BE2C (cell line): ENCODE measurements around the gene IVL.
A peak's percentile ranks its signal among the peaks of the same experiment; 100 is the strongest.

Experiments used
- DNase-seq: peaks from one replicate; pipeline ENCODE4 v3.0.0-alpha.2; 2020
- H3K27me3 ChIP-seq: fragments of 250-450 bp; sonication (Bioruptor Pico); 2 replicates; pipeline ENCODE4 v1.5.1; 2020; ENCODE audit warnings: mild to moderate bottlenecking
- H3K36me3 ChIP-seq: fragments of 250-450 bp; sonication (Bioruptor Pico); 2 replicates; pipeline ENCODE4 v1.5.1; 2020; ENCODE audit warnings: mild to moderate bottlenecking
- H3K4me1 ChIP-seq: fragments of 250-450 bp; sonication (Bioruptor Pico); 2 replicates; pipeline ENCODE4 v1.5.1; 2020
- H3K4me3 ChIP-seq: 2 replicates; pipeline ENCODE4 v1.5.1; 2011; ENCODE audit warnings: low read depth, low read length
- H3K9me3 ChIP-seq: fragments of 250-450 bp; sonication (Bioruptor Pico); 2 replicates; pipeline ENCODE4 v1.5.1; 2020
- TF ChIP-seq, protein P1 (sequence below): IDR thresholded peaks from 2 replicates; pipeline ENCODE4 v1.5.1; 2012; ENCODE audit warnings: mild to moderate bottlenecking, low read depth, low read length

IVL gene

DNA sequence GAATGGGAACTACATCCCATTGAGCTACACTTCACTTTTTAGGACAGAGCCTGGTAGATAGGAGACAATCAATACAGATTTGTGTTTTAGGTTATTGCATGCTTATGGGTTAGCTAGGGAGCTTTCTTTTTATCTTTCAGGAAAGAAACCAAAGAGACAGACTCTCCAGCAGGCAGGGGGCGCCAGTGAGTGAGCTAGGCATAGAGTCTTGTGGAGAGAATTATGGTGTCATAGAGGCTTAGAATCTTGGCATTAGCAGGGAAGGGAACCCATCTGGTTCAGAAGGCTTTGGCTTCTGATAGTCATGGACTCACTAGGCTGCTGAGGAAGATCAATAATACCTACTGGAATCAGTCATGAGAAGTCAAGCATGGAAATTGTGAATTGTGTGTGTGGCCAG, 30.3 kb upstream of the IVL start, which contains the start of gene SMCP:
SMCP (plus strand) TSS at position 281 of the 400 bp plus-strand sequence. CDS start 6,101 bp downstream, outside the sequence.
- Histone ChIP-seq H3K4me3 (no peak within 1 kb of the TSS), H3K4me1 (no peaks in the 10 kb centered on the region), H3K27me3 (no peaks in the 10 kb centered on the region), H3K9me3 (no peaks in the 10 kb centered on the region), H3K36me3 (no peaks in the 10 kb centered on the region)
- DNase-seq: peak; percentile 37
- TF ChIP-seq, protein P1, sequence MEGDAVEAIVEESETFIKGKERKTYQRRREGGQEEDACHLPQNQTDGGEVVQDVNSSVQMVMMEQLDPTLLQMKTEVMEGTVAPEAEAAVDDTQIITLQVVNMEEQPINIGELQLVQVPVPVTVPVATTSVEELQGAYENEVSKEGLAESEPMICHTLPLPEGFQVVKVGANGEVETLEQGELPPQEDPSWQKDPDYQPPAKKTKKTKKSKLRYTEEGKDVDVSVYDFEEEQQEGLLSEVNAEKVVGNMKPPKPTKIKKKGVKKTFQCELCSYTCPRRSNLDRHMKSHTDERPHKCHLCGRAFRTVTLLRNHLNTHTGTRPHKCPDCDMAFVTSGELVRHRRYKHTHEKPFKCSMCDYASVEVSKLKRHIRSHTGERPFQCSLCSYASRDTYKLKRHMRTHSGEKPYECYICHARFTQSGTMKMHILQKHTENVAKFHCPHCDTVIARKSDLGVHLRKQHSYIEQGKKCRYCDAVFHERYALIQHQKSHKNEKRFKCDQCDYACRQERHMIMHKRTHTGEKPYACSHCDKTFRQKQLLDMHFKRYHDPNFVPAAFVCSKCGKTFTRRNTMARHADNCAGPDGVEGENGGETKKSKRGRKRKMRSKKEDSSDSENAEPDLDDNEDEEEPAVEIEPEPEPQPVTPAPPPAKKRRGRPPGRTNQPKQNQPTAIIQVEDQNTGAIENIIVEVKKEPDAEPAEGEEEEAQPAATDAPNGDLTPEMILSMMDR: peak; percentile 36

- no peak for DNase-seq
- Histone ChIP-seq H3K27me3 (no peaks in the 10 kb centered on the region), H3K9me3 (no peaks in the 10 kb centered on the region), H3K36me3 (no peaks in the 10 kb centered on the region), H3K4me3 (no peak overlapping the region), H3K4me1 (no peaks in the 10 kb centered on the region)
- TF ChIP-seq, protein P1: no peak
Measured at GRCh38 chr1:152879559-152880198, 28.7 kb upstream of the IVL start.

- TF ChIP-seq, protein P1: no peak
- Histone ChIP-seq H3K4me3 (no peak overlapping the region), H3K9me3 (no peaks in the 10 kb centered on the region), H3K36me3 (no peaks in the 10 kb centered on the region), H3K4me1 (no peaks in the 10 kb centered on the region), H3K27me3 (0 out of 2 replicates have a peak, but pooled peaks cover under 1% of the 10 kb centered on the region)
- DNase-seq: no peak
Measured at GRCh38 chr1:152880316-152880715, 28.0 kb upstream of the IVL start.

- H3K9me3 ChIP-seq: no peaks in the 10 kb centered on the region
- H3K27me3 ChIP-seq: peaks cover 6% of the 10 kb centered on the region; the same call in 1 of the 2 replicates
- DNase-seq: no peak
- no peak overlapping the region for H3K4me3 ChIP-seq
- no peaks in the 10 kb centered on the region for H3K36me3 ChIP-seq
- TF ChIP-seq, protein P1: no peak
- no peaks in the 10 kb centered on the region for H3K4me1 ChIP-seq
Measured at GRCh38 chr1:152880907-152881306, 27.4 kb upstream of the IVL start.

- Histone ChIP-seq H3K27me3 (peaks cover 8% of the 10 kb centered on the region; the same call in 1 of the 2 replicates), H3K4me1 (no peaks in the 10 kb centered on the region), H3K9me3 (no peaks in the 10 kb centered on the region), H3K4me3 (no peak overlapping the region), H3K36me3 (no peaks in the 10 kb centered on the region)
- TF ChIP-seq, protein P1: no peak
- no peak for DNase-seq
Measured at GRCh38 chr1:152884085-152884484, 24.3 kb upstream of the IVL start.

DNA sequence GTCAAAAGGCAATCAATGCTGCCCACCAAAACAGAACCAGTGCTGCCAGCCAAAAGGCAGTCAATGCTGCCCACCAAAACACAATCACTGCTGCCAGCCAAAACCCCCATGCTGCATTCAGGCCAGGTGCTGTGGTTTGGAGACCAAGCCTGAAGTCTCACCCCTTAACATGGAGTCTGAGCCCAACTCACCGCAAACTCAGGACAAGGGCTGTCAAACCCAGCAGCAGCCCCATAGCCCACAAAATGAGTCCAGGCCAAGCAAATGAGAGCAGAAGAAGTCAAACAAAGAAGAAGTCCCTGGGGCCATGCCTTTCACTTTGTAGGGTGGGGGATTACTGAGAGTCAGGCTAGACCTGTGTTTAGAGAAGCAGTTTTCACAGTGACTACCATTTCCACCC, 23.8 kb upstream of the IVL start:
- DNase-seq: no peak
- Histone ChIP-seq H3K36me3 (no peaks in the 10 kb centered on the region), H3K27me3 (peaks cover 8% of the 10 kb centered on the region; the same call in 1 of the 2 replicates), H3K4me1 (no peaks in the 10 kb centered on the region), H3K9me3 (no peaks in the 10 kb centered on the region), H3K4me3 (no peak overlapping the region)
- TF ChIP-seq, protein P1: no peak
